WTC11 (cell line): ENCODE measurements around the gene SLC6A14. TPM values are rescaled to one million over a fixed set of nuclear protein-coding genes. Genes with fewer than 3 reads are reported as not detected.

ENCODE experiments used
- ATAC-seq: fragments of 200-7000 bp; cut with Tn5 transposase; 2 replicates; pipeline ENCODE4 v1.10.0; 2021; ENCODE audit warnings: mild to moderate bottlenecking, moderate library complexity
- CTCF ChIA-PET: fragments of 300-600 bp; sonication (Branson Sonifier 250); formaldehyde crosslinking; loops from one replicate; lab custom pipeline; 2021; ENCODE audit warnings: antibody characterized with exemption; lab: Charles Lee
- POLR2A ChIA-PET: fragments of 350-600 bp; sonication (Branson Sonifier 250); formaldehyde crosslinking; loops from one replicate; lab custom pipeline; 2021; ENCODE audit warnings: antibody characterized with exemption; lab: Charles Lee
- DNase-seq: peaks from one replicate; pipeline ENCODE4 v3.0.0; 2021; ENCODE audit warnings: low spot score
- H3K27ac Mint-ChIP-seq: 2 replicates; pipeline ENCODE4 v1.8.0; 2021; ENCODE audit warnings: mixed read lengths
- H3K27me3 Mint-ChIP-seq: 2 replicates; pipeline ENCODE4 v1.8.0; 2021; ENCODE audit warnings: low read depth, mild to moderate bottlenecking, moderate library complexity, mixed read lengths
- H3K36me3 Mint-ChIP-seq: 2 replicates; pipeline ENCODE4 v1.8.0; 2021; ENCODE audit warnings: mixed read lengths
- H3K4me1 Mint-ChIP-seq: 2 replicates; pipeline ENCODE4 v1.8.0; 2022; ENCODE audit warnings: mixed read lengths
- H3K4me3 Mint-ChIP-seq: 2 replicates; pipeline ENCODE4 v1.8.0; 2021; ENCODE audit warnings: mild to moderate bottlenecking, moderate library complexity, mixed read lengths
- H3K9me3 Mint-ChIP-seq: 2 replicates; pipeline ENCODE4 v1.8.0; 2021; ENCODE audit warnings: mixed read lengths
- ATF3 ChIP-seq: sonication (generic); formaldehyde crosslinking; conservative IDR thresholded peaks from 2 replicates; pipeline ENCODE4 v1.8.1; 2022; ENCODE audit warnings: mild to moderate bottlenecking, missing genetic modification reagents
- CREM ChIP-seq: sonication (generic); formaldehyde crosslinking; IDR thresholded peaks from 2 replicates; pipeline ENCODE4 v1.8.1; 2022; ENCODE audit warnings: mild to moderate bottlenecking, missing genetic modification reagents, moderate library complexity
- ELF4 ChIP-seq: sonication (generic); formaldehyde crosslinking; IDR thresholded peaks from 2 replicates; pipeline ENCODE4 v1.8.1; 2022; ENCODE audit warnings: low read depth, mild to moderate bottlenecking, moderate library complexity, missing genetic modification reagents
- FOXP4 ChIP-seq: sonication (generic); formaldehyde crosslinking; IDR thresholded peaks from 2 replicates; pipeline ENCODE4 v1.8.0; 2022; ENCODE audit warnings: mild to moderate bottlenecking, missing genetic modification reagents
- NFE2L1 ChIP-seq: sonication (generic); formaldehyde crosslinking; IDR thresholded peaks from 2 replicates; pipeline ENCODE4 v1.8.1; 2023; ENCODE audit warnings: missing genetic modification reagents
- NFYB ChIP-seq: sonication (generic); formaldehyde crosslinking; conservative IDR thresholded peaks from 2 replicates; pipeline ENCODE4 v1.8.0; 2022; ENCODE audit warnings: low read depth, missing genetic modification reagents
- NR1H2 ChIP-seq: sonication (generic); formaldehyde crosslinking; IDR thresholded peaks from 2 replicates; pipeline ENCODE4 v1.9.0; 2021; ENCODE audit warnings: mild to moderate bottlenecking, moderate library complexity, missing genetic modification reagents
- PRDM15 ChIP-seq: sonication (generic); formaldehyde crosslinking; IDR thresholded peaks from 2 replicates; pipeline ENCODE4 v1.8.0; 2022; ENCODE audit warnings: missing genetic modification reagents
- RELA ChIP-seq: sonication (generic); formaldehyde crosslinking; IDR thresholded peaks from 2 replicates; pipeline ENCODE4 v1.8.1; 2022; ENCODE audit warnings: missing genetic modification reagents, mild to moderate bottlenecking, borderline replicate concordance
- TEAD4 ChIP-seq: sonication (generic); formaldehyde crosslinking; IDR thresholded peaks from 2 replicates; pipeline ENCODE4 v1.8.0; 2022; ENCODE audit warnings: mild to moderate bottlenecking, missing genetic modification reagents
- TP53 ChIP-seq: sonication (generic); formaldehyde crosslinking; IDR thresholded peaks from 2 replicates; pipeline ENCODE4 v1.8.1; 2023; ENCODE audit warnings: mild to moderate bottlenecking, missing genetic modification reagents
- ZMAT4 ChIP-seq: fragments of 250-450 bp; sonication (Bioruptor Pico); IDR thresholded peaks from 2 replicates; pipeline ENCODE4 v1.9.0; 2021; ENCODE audit warnings: mild to moderate bottlenecking
- ZNF263 ChIP-seq: sonication (generic); formaldehyde crosslinking; IDR thresholded peaks from 2 replicates; pipeline ENCODE4 v1.8.1; 2022; ENCODE audit warnings: low read depth, mild to moderate bottlenecking, moderate library complexity, missing genetic modification reagents
- ZNF281 ChIP-seq: sonication (generic); formaldehyde crosslinking; IDR thresholded peaks from 2 replicates; pipeline ENCODE4 v1.8.0; 2023; ENCODE audit warnings: mild to moderate bottlenecking, missing genetic modification reagents
- ZNF396 ChIP-seq: fragments of 250-450 bp; sonication (Bioruptor Pico); IDR thresholded peaks from 2 replicates; pipeline ENCODE4 v1.8.0; 2021; ENCODE audit warnings: mild to moderate bottlenecking, moderate library complexity, borderline replicate concordance
- ZNF671 ChIP-seq: fragments of 250-450 bp; sonication (Bioruptor Pico); IDR thresholded peaks from 2 replicates; pipeline ENCODE4 v1.8.0; 2021; ENCODE audit warnings: mild to moderate bottlenecking
- total RNA-seq: library from RNA; stranded (reverse); gene quantifications from 3 replicates; pipeline ENCODE4 v1.2.3, GENCODE V29; 2021
- TF ChIP-seq, protein P1 (sequence below): sonication (generic); formaldehyde crosslinking; IDR thresholded peaks from 2 replicates; pipeline ENCODE4 v1.8.0; 2022; ENCODE audit warnings: mild to moderate bottlenecking, missing genetic modification reagents
- TF ChIP-seq, protein P2 (sequence below): fragments of 250-450 bp; sonication (Bioruptor Pico); IDR thresholded peaks from 2 replicates; pipeline ENCODE4 v1.9.0; 2021; ENCODE audit warnings: moderate library complexity, mild to moderate bottlenecking, inconsistent platforms, borderline replicate concordance
- TF ChIP-seq, protein P3 (sequence below): sonication (generic); formaldehyde crosslinking; IDR thresholded peaks from 2 replicates; pipeline ENCODE4 v1.8.1; 2023; ENCODE audit warnings: mild to moderate bottlenecking, moderate library complexity, missing genetic modification reagents
- TF ChIP-seq, protein P4 (sequence below): sonication (generic); formaldehyde crosslinking; IDR thresholded peaks from 2 replicates; pipeline ENCODE4 v1.8.0; 2022; ENCODE audit warnings: mild to moderate bottlenecking, missing genetic modification reagents

The SLC6A14 gene
- total RNA-seq, 1 experiment from 2014 or later = 0.07 TPM

DNA sequence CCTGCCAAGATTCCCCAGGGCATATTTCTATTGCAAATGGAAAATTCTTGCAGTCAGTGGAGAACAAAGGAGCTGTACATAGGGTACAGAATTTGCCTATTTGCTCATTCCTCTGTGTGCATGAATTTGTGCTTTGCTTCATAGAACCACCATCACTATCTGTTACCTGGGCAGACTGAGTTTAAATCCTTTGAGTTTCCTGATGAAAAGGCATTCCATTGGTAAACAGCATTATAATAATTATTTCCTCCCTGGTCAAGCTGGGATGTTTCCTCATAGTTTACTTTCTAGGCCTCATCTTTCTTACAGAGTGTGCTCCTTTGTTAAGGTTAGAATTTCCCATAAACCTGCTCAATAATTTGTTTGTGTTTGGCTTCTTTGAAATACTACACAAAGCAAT, 809 bp upstream of the SLC6A14 start:
- Mint-ChIP-seq H3K4me1 (no peaks in the 10 kb centered on the region), H3K27ac (no peak overlapping the region), H3K9me3 (no peaks in the 10 kb centered on the region), H3K4me3 (no peak overlapping the region), H3K27me3 (no peaks in the 10 kb centered on the region; the same call in 1 of the 2 replicates), H3K36me3 (no peaks in the 10 kb centered on the region)
- ChIA-PET POLR2A (no interaction called here), CTCF (no interaction called here)
- no peak for DNase-seq
- ATAC-seq = no peak
- no peak for TF ChIP-seq ZNF281 (CRISPR knock-in tag)
- no peak for TF ChIP-seq TP53 (CRISPR knock-in tag)
- no peak for TF ChIP-seq CREM (CRISPR knock-in tag)
- TF ChIP-seq NFYB (CRISPR knock-in tag) = no peak
- TF ChIP-seq ZNF263 (CRISPR knock-in tag) = no peak
- TF ChIP-seq, protein P1, sequence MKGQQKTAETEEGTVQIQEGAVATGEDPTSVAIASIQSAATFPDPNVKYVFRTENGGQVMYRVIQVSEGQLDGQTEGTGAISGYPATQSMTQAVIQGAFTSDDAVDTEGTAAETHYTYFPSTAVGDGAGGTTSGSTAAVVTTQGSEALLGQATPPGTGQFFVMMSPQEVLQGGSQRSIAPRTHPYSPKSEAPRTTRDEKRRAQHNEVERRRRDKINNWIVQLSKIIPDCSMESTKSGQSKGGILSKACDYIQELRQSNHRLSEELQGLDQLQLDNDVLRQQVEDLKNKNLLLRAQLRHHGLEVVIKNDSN (CRISPR knock-in tag) = no peak
- no peak for TF ChIP-seq PRDM15 (CRISPR knock-in tag)
- no peak for TF ChIP-seq NR1H2

DNA sequence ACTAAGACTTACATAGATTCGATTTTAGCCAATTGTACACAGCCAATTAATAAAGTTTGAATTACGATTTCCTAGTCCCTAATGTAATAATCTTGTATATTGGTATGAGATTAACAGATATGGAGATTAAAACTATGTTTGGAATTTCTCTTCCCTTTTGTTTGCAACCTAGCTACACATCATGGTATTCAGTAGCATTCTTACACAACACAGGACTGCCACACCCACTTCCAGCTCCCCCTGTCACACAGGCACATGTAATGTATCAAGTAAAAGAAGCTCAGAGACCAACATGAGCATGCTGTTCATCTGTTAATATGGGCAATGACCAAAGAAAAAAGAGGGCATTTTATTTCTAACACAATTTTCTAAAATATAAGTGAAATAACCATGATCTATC, 12.8 kb downstream of the SLC6A14 start:
- DNase-seq (no peak), ATAC-seq (no peak)
- CTCF ChIA-PET = no interaction called here
- no peaks in the 10 kb centered on the region for H3K36me3 Mint-ChIP-seq
- no peak overlapping the region for H3K27ac Mint-ChIP-seq
- TF ChIP-seq, protein P2, sequence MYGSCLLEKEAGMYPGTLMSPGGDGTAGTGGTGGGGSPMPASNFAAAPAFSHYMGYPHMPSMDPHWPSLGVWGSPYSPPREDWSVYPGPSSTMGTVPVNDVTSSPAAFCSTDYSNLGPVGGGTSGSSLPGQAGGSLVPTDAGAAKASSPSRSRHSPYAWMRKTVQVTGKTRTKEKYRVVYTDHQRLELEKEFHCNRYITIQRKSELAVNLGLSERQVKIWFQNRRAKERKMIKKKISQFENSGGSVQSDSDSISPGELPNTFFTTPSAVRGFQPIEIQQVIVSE (CRISPR knock-in tag) = no peak
- no peak for TF ChIP-seq RELA (CRISPR knock-in tag)
- TF ChIP-seq, protein P3, sequence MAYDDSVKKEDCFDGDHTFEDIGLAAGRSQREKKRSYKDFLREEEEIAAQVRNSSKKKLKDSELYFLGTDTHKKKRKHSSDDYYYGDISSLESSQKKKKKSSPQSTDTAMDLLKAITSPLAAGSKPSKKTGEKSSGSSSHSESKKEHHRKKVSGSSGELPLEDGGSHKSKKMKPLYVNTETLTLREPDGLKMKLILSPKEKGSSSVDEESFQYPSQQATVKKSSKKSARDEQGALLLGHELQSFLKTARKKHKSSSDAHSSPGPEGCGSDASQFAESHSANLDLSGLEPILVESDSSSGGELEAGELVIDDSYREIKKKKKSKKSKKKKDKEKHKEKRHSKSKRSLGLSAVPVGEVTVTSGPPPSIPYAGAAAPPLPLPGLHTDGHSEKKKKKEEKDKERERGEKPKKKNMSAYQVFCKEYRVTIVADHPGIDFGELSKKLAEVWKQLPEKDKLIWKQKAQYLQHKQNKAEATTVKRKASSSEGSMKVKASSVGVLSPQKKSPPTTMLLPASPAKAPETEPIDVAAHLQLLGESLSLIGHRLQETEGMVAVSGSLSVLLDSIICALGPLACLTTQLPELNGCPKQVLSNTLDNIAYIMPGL (CRISPR knock-in tag) = no peak
- TF ChIP-seq, all 79 proteins: peak for 0
- Mint-ChIP-seq H3K4me1 (no peaks in the 10 kb centered on the region), H3K9me3 (no peaks in the 10 kb centered on the region), H3K27me3 (no peaks in the 10 kb centered on the region), H3K4me3 (no peak overlapping the region)
- POLR2A ChIA-PET = no interaction called here

DNA sequence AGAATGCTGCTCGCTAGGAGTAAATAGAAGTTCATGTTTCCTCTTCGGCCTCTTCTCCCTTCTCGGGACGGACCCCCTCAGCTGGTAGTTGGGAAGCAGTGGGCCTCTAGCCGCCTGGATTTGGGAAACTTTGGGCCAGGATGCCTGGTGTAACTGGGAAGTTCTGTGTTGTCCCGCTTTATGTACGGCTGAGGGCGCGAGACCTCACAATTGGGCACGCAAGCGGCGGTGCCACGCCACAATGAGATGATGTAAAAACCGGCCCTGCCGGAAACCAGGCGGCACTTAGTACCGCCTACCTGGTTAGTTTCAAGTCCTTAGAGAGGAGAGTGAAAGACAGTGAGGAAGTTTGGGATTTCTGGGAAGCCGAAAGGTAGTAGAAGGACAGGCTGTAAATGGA, 26.4 kb downstream of the SLC6A14 start, which contains the start of gene CT83:
TSS of gene CT83 (minus strand) at position 155 of the 400 bp plus-strand sequence. CDS start at position 35, 120 bp downstream.
- Mint-ChIP-seq H3K36me3 (no peaks in the 10 kb centered on the region), H3K9me3 (no peaks in the 10 kb centered on the region), H3K4me1 (no peaks in the 10 kb centered on the region), H3K27me3 (no peaks in the 10 kb centered on the region; the same call in 1 of the 2 replicates), H3K27ac (no peak within 1 kb of the TSS), H3K4me3 (no peak within 1 kb of the TSS; the same call in 1 of the 2 replicates)
- no peak for ATAC-seq
- DNase-seq = no peak
- CTCF ChIA-PET = no interaction called here
- POLR2A ChIA-PET = no interaction called here
- TF ChIP-seq ELF4 (CRISPR knock-in tag) (no peak), TEAD4 (CRISPR knock-in tag) (no peak), ATF3 (no peak), ZNF396 (CRISPR knock-in tag) (no peak), FOXP4 (CRISPR knock-in tag) (no peak), NFE2L1 (CRISPR knock-in tag) (no peak), ZNF671 (no peak), ZMAT4 (CRISPR knock-in tag) (no peak)
- TF ChIP-seq, protein P4, sequence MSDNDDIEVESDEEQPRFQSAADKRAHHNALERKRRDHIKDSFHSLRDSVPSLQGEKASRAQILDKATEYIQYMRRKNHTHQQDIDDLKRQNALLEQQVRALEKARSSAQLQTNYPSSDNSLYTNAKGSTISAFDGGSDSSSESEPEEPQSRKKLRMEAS (CRISPR knock-in tag) = no peak
